Liver (tissue), 9 donors: ENCODE results near the gene CARM1. TPM values are rescaled to one million over a fixed set of nuclear protein-coding genes. Genes with fewer than 3 reads are reported as not detected.

Experiments
- DNase-seq: peaks from one replicate; pipeline ENCODE4 v3.0.0-alpha.2; 2017; ENCODE audit warnings: low spot score
- H3K27ac ChIP-seq, 2 donors: one replicate each; pipeline ENCODE4 v1.7.0; 2013; ENCODE audit warnings: inconsistent platforms in 2 of 2, low read length in 2 of 2, control low read depth in 1 of 2, low read depth in 1 of 2, mild to moderate bottlenecking in 1 of 2
- H3K27me3 ChIP-seq, 4 donors: one replicate each; pipeline versions ENCODE4 v1.6.1 to v1.7.0; 2013; ENCODE audit warnings: low read length in 3 of 4, inconsistent platforms in 1 of 4, mild to moderate bottlenecking in 1 of 4, moderate library complexity in 1 of 4; ENCODE audit not compliant: control insufficient read depth in 4 of 4, insufficient read depth in 4 of 4
- H3K36me3 ChIP-seq, 4 donors: one replicate each; pipeline versions ENCODE4 v1.6.1 to v1.7.0; 2013; ENCODE audit warnings: low read length in 3 of 4, mild to moderate bottlenecking in 3 of 4, low read depth in 1 of 4, moderate library complexity in 1 of 4; ENCODE audit not compliant: control insufficient read depth in 4 of 4, insufficient read depth in 3 of 4
- H3K4me1 ChIP-seq, 4 donors: one replicate each; pipeline versions ENCODE4 v1.6.1 to v1.7.0; 2013; ENCODE audit warnings: low read length in 3 of 4, mild to moderate bottlenecking in 3 of 4, moderate library complexity in 1 of 4; ENCODE audit not compliant: control insufficient read depth in 4 of 4, insufficient read depth in 4 of 4
- H3K4me3 ChIP-seq, 3 donors: one replicate each; pipeline versions ENCODE4 v1.6.1 to v1.7.0; 2013; ENCODE audit warnings: low read length in 3 of 3, control low read depth in 1 of 3, low read depth in 1 of 3, mild to moderate bottlenecking in 1 of 3
- H3K9ac ChIP-seq, 2 donors: one replicate each; pipeline ENCODE4 v1.7.0; 2013; ENCODE audit warnings: low read length in 2 of 2, mild to moderate bottlenecking in 2 of 2, moderate library complexity in 2 of 2, control low read depth in 1 of 2, low read depth in 1 of 2
- H3K9me3 ChIP-seq, 4 donors: one replicate each; pipeline versions ENCODE4 v1.6.1 to v1.7.0; 2013; ENCODE audit warnings: low read length in 3 of 4; ENCODE audit not compliant: control insufficient read depth in 4 of 4
- EGR1 ChIP-seq, 2 donors: IDR thresholded peaks; 2 replicates each; pipeline ENCODE4 v1.6.1; 2016 to 2018; ENCODE audit warnings: antibody characterized with exemption in 2 of 2, low read depth in 2 of 2
- FOXA2 ChIP-seq: IDR thresholded peaks from 2 replicates; pipeline ENCODE4 v1.6.1; 2016; ENCODE audit warnings: antibody characterized with exemption
- GABPA ChIP-seq, 2 donors: IDR thresholded peaks in 1 of 2; conservative IDR thresholded peaks in 1 of 2; 2 replicates each; pipeline ENCODE4 v1.6.1; 2016; ENCODE audit warnings: antibody characterized with exemption in 2 of 2, mild to moderate bottlenecking in 1 of 2, moderate library complexity in 1 of 2
- HNF4A ChIP-seq, 2 donors: conservative IDR thresholded peaks; 2 replicates each; pipeline ENCODE4 v1.6.1; 2016; ENCODE audit warnings: antibody characterized with exemption in 2 of 2, mild to moderate bottlenecking in 2 of 2
- HNF4G ChIP-seq: IDR thresholded peaks from 2 replicates; pipeline ENCODE4 v1.6.1; 2016; ENCODE audit warnings: antibody characterized with exemption
- JUND ChIP-seq, 2 donors: IDR thresholded peaks; 2 replicates each; pipeline ENCODE4 v1.6.1; 2016; ENCODE audit warnings: antibody characterized with exemption in 2 of 2
- NR2F2 ChIP-seq: IDR thresholded peaks from 2 replicates; pipeline ENCODE4 v1.6.1; 2016; ENCODE audit warnings: antibody characterized with exemption
- RAD21 ChIP-seq, 2 donors: IDR thresholded peaks; 2 replicates each; pipeline ENCODE4 v1.6.1; 2016; ENCODE audit warnings: antibody characterized with exemption in 2 of 2, mild to moderate bottlenecking in 2 of 2
- RXRA ChIP-seq, 2 donors: IDR thresholded peaks; 2 replicates each; pipeline ENCODE4 v1.6.1; 2017 to 2018; ENCODE audit warnings: antibody characterized with exemption in 2 of 2, mild to moderate bottlenecking in 1 of 2
- SP1 ChIP-seq: IDR thresholded peaks from 2 replicates; pipeline ENCODE4 v1.6.1; 2018; ENCODE audit warnings: antibody characterized with exemption, mild to moderate bottlenecking
- TAF1 ChIP-seq: conservative IDR thresholded peaks from 2 replicates; pipeline ENCODE4 v1.6.1; 2016; ENCODE audit warnings: antibody characterized with exemption, mild to moderate bottlenecking
- YY1 ChIP-seq: IDR thresholded peaks from 2 replicates; pipeline ENCODE4 v1.6.1; 2016; ENCODE audit warnings: antibody characterized with exemption, mild to moderate bottlenecking
- WGBS: extraction: QIAGEN DNeasy Blood & Tissue Kit; methylation state at CpG from one replicate; pipeline ENCODE4 v1.1.7; 2013; 5-methylcytosine and 5-hydroxymethylcytosine counted together
- polyA plus RNA-seq, 2 donors: library from polyadenylated mRNA; stranded (reverse) in 1 of 2; unstranded in 1 of 2; fragments of 200-250 nt in 1 of 2; fragments of >200 nt in 1 of 2; fragmentation: Nextera tagmentation in 1 of 2; extraction: Ambion mirVana in 1 of 2; gene quantifications; one replicate each; pipeline versions ENCODE4 v1.2.1 to v1.2.3, GENCODE V29; 2013 to 2015
- total RNA-seq, 2 donors: library from RNA; depleted of rRNA; stranded (reverse); fragments of >200 nt; gene quantifications; one replicate each; pipeline ENCODE4 v1.2.3, GENCODE V29; 2014
- TF ChIP-seq, protein P1 (sequence below): IDR thresholded peaks from 2 replicates; pipeline ENCODE4 v1.6.1; 2016; ENCODE audit warnings: antibody characterized with exemption
- TF ChIP-seq, protein P2 (sequence below): IDR thresholded peaks from 2 replicates; pipeline ENCODE4 v1.6.1; 2016; ENCODE audit warnings: antibody characterized with exemption
- TF ChIP-seq, protein P3 (sequence below): fragments of 150-350 bp; IDR thresholded peaks from 2 replicates; pipeline ENCODE4 v1.5.1; 2017; ENCODE audit warnings: improper control_type of control experiment, low read depth, low read length; ENCODE audit not compliant: missing input control
- TF ChIP-seq, protein P4 (sequence below): IDR thresholded peaks from 2 replicates; pipeline ENCODE4 v1.6.1; 2016; ENCODE audit warnings: antibody characterized with exemption, mild to moderate bottlenecking
- TF ChIP-seq, protein P5 (sequence below): IDR thresholded peaks from 2 replicates; pipeline ENCODE4 v1.6.1; 2016; ENCODE audit warnings: antibody characterized with exemption
- donor health status: healthy.
- donor health status: healthy.
- donor health status: healthy.
- donor health status: healthy.
- donor health status: healthy.

CARM1 gene
- total and polyA plus RNA-seq, 4 donors, result 5.1 to 18.3 (median 15.1) TPM

DNA sequence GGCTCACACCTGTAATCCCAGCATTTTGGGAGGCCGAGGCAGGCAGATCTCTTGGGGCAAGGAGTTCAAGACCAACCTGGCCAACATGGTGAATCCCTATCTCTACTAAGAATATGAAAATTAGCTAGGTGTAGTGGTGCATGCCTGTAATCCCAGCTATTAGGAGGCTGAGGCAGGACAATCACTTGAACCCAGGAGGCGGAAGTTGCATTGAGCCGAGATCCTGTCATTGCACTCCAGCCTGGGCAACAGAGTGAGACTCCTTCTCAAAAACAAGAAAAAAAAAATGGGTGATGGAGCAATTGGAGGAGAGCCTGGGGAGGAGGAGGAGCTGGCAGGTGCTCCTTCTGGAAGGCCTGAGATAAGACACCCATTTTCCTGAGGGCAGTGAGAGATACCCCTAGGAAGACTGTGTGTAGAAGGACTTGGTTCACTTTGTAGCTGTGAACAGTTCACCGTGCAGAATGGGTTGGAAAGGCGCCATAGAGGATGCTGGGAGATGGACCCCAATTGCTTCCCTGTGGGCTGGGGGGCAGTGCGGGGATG is 8.7 kb upstream of the CARM1 start:
- Histone ChIP-seq H3K9ac (no peak overlapping the region), H3K4me1 (peaks cover 0 to 5% (median 0%) of the 10 kb centered on the region in 4 donors), H3K9me3 (no peaks in the 10 kb centered on the region)

DNA sequence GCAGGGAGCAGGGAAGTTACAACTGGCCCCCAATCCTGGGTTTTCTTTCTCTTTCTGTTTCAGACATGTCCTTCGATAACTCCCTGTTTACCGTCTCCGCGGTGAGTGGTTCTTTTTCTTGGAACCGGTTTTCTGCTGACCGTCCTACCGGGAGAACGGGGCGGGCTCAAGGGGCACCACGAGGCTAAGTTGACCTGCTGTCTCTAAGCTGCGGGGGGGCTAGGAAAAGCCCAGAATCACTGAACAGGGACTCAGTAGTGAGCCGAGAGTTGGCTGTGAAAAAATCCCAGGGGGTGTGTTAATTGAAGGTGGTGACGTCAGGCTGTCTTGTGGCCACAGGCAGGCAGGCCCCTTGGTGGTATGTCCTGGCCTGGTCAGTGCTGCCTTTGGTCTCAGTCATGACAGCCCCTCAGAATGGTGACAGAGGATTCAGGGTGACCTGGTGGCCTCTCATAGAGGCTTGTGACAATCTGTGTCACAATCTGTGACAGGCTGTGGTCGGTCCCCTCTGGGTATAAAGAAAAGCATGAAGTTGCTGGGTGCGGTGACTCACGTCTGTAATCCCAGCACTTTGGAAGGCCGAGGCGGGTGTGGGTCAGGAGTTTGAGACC is 8.1 kb upstream of the CARM1 start:
- Histone ChIP-seq H3K27ac (no peak overlapping the region), H3K9me3 (no peaks in the 10 kb centered on the region), H3K36me3 (no peaks in the 10 kb centered on the region), H3K4me1 (peaks cover 0 to 5% (median 0%) of the 10 kb centered on the region in 4 donors), H3K4me3 (no peak overlapping the region), H3K9ac (no peak overlapping the region), H3K27me3 (no peaks in the 10 kb centered on the region)
- no peak for DNase-seq
- 80% methylated on average over 18 of the region's 18 CpGs for WGBS
- TF ChIP-seq JUND (IDR thresholded peaks at IDR 0.05) (no peak), YY1 (no peak), TAF1 (no peak), FOXA2 (no peak)
- TF ChIP-seq, protein P1, sequence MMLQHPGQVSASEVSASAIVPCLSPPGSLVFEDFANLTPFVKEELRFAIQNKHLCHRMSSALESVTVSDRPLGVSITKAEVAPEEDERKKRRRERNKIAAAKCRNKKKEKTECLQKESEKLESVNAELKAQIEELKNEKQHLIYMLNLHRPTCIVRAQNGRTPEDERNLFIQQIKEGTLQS, result no peak
- TF ChIP-seq, protein P2, sequence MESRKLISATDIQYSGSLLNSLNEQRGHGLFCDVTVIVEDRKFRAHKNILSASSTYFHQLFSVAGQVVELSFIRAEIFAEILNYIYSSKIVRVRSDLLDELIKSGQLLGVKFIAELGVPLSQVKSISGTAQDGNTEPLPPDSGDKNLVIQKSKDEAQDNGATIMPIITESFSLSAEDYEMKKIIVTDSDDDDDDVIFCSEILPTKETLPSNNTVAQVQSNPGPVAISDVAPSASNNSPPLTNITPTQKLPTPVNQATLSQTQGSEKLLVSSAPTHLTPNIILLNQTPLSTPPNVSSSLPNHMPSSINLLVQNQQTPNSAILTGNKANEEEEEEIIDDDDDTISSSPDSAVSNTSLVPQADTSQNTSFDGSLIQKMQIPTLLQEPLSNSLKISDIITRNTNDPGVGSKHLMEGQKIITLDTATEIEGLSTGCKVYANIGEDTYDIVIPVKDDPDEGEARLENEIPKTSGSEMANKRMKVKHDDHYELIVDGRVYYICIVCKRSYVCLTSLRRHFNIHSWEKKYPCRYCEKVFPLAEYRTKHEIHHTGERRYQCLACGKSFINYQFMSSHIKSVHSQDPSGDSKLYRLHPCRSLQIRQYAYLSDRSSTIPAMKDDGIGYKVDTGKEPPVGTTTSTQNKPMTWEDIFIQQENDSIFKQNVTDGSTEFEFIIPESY, result no peak
- TF ChIP-seq, protein P3, sequence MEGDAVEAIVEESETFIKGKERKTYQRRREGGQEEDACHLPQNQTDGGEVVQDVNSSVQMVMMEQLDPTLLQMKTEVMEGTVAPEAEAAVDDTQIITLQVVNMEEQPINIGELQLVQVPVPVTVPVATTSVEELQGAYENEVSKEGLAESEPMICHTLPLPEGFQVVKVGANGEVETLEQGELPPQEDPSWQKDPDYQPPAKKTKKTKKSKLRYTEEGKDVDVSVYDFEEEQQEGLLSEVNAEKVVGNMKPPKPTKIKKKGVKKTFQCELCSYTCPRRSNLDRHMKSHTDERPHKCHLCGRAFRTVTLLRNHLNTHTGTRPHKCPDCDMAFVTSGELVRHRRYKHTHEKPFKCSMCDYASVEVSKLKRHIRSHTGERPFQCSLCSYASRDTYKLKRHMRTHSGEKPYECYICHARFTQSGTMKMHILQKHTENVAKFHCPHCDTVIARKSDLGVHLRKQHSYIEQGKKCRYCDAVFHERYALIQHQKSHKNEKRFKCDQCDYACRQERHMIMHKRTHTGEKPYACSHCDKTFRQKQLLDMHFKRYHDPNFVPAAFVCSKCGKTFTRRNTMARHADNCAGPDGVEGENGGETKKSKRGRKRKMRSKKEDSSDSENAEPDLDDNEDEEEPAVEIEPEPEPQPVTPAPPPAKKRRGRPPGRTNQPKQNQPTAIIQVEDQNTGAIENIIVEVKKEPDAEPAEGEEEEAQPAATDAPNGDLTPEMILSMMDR, result no peak

More for the DNA sequence above, 8.7 kb upstream of the CARM1 start:
- no peak for TF ChIP-seq HNF4G
- TF ChIP-seq RXRA (IDR thresholded peaks at IDR 0.05), result no peak
- TF ChIP-seq JUND (IDR thresholded peaks at IDR 0.05), result no peak
- TF ChIP-seq SP1, result no peak
- TF ChIP-seq EGR1 (IDR thresholded peaks at IDR 0.05; ENCODE audit: low read depth in 2 of 2), result no peak
- TF ChIP-seq, protein P4, sequence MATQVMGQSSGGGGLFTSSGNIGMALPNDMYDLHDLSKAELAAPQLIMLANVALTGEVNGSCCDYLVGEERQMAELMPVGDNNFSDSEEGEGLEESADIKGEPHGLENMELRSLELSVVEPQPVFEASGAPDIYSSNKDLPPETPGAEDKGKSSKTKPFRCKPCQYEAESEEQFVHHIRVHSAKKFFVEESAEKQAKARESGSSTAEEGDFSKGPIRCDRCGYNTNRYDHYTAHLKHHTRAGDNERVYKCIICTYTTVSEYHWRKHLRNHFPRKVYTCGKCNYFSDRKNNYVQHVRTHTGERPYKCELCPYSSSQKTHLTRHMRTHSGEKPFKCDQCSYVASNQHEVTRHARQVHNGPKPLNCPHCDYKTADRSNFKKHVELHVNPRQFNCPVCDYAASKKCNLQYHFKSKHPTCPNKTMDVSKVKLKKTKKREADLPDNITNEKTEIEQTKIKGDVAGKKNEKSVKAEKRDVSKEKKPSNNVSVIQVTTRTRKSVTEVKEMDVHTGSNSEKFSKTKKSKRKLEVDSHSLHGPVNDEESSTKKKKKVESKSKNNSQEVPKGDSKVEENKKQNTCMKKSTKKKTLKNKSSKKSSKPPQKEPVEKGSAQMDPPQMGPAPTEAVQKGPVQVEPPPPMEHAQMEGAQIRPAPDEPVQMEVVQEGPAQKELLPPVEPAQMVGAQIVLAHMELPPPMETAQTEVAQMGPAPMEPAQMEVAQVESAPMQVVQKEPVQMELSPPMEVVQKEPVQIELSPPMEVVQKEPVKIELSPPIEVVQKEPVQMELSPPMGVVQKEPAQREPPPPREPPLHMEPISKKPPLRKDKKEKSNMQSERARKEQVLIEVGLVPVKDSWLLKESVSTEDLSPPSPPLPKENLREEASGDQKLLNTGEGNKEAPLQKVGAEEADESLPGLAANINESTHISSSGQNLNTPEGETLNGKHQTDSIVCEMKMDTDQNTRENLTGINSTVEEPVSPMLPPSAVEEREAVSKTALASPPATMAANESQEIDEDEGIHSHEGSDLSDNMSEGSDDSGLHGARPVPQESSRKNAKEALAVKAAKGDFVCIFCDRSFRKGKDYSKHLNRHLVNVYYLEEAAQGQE, result no peak
- TF ChIP-seq FOXA2, result no peak
- no peak for TF ChIP-seq RAD21 (IDR thresholded peaks at IDR 0.05)
- no peak for TF ChIP-seq YY1
- no peak for TF ChIP-seq NR2F2
- TF ChIP-seq, protein P5, sequence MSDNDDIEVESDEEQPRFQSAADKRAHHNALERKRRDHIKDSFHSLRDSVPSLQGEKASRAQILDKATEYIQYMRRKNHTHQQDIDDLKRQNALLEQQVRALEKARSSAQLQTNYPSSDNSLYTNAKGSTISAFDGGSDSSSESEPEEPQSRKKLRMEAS, result no peak
- no peak for TF ChIP-seq HNF4A (conservative IDR thresholded peaks at IDR 0.05)
- TF ChIP-seq, protein P3, result no peak
- no peak for TF ChIP-seq GABPA (IDR thresholded peaks at IDR 0.05 in 1 of 2, conservative IDR thresholded peaks at IDR 0.05 in 1 of 2)
- TF ChIP-seq, protein P2, result no peak
- H3K27ac ChIP-seq, result no peak overlapping the region
- no peaks in the 10 kb centered on the region for H3K36me3 ChIP-seq
- WGBS, result 89% methylated on average over 6 of the region's 6 CpGs
- H3K4me3 ChIP-seq, result no peak overlapping the region
- H3K27me3 ChIP-seq, result no peaks in the 10 kb centered on the region
- no peak for DNase-seq
